Measurements from ENCODE around the gene ZBTB20.

The ZBTB20 gene

DNA sequence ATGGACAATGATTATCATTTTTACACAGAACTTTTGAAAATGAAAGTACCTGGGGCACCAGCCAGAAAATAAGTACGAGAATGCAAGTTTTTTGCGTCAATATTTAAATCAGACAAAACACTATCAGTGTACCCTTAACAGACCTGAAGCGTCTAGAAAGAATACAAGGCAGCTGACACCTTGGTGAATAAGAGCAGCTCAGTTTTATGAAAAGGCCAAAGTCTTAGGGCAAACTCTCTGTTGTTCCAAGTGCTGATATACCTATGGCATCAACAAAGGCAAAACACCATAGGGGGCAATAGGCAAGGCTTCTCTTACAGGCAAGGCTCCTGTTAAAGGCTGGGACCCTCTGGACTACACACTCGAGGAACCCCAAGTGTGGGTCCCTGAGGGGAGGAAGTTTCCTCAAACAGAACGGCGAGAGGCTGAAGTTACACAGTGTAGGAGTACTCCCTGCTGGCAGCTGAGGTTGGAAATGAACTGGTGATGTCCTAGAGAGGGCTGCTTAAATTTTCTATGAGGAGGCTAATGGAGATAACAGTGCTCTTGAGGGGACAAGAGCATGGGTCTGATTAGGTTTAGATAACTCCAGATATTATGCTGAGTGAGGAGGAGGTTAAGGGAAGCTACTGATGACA is 562.2 kb downstream of the ZBTB20 start:
- no peak for DNase-seq (ENCODE audit: low read depth in 2 of 2)

DNA sequence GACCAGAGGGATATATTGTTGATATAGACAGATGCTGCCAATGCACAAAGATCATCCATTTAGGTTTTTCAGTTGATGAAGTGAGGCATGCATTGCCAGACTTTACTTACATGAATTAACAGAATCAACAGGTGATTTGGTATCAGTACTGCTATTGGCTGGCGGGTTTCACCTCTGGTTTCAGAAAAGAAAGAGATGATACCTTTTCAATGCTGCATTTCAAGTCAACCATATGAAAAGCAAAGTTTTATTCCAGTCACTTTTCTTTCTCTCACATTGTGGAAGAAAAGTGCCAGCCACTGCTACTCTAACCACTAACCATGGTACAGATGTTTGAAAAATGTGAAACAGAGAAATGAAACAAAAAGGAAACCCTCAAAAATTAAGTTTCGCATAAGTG is 564.2 kb downstream of the ZBTB20 start:
- DNase-seq (ENCODE audit: low read depth in 2 of 2) = no peak

DNA sequence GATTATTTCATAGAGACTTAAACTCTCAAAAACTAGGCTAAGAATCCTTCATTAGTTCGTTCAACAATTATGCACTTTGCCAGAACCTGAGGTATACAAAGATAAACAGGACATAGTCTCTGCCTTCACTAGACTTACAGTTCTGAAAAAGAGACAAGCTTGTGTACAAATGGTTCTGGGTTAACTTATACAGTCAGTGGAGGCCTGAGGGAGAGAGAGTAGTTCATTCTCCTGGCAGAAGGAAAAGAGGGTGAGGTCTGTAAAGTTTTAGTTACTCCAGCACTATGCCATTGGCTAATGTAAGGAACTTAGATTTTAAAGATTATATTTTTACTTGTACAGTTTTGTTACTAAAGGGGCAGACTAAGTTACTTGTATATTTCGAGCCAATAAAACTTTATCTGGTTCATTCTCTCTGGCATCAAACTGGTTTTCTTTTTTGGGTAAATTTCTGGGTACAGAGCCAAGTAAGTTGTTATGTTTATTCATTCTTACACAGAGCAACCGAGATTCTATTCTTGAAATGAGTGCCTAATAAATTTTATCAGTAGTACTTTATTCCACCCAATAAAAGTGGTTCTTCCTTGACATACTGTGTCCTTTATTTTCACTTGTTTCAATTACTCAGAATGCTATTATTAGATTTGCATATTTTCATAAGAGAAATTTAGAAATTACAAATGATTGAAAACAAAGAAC is 574.6 kb downstream of the ZBTB20 start:
- no peak for DNase-seq (ENCODE audit: low read depth in 2 of 2)

DNA sequence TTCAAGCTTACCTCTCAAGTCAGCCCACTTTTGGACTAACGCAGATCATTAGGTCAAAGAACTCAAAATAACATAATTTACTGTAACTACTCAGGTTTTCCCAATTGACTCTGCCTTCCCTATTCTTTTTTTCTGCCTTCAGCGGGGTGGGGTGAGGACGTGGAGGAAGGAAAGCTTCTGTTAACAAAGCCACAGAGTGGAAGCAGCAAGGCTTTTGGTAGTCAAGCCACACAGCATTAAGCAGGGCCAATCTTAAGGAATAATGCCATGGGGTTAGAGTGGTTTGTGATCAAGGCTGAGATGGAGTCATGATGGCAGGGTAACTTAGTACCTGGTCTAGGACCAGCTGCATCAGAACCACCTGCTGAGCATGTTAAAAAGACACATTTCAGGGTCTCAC is 575.7 kb downstream of the ZBTB20 start:
- DNase-seq (ENCODE audit: low read depth in 2 of 2) = no peak

DNA sequence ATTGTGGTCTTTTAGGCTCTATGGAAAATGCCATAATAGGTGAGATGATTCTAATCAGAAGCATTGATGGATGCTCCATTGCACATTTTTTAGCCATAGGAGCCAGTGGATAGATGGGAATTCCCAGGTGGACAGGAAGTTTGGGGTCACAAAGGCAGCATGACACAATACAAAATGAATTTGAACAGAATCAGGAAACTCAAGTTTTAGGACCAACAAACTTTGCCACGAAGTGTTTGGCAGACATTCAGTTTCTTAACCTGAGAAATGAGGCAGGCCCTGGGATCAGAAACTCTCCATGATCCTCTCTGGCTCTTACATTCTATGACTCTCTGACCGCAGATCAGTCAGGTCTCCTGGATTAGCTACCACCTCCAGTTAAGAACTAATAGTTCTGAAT is 577.9 kb downstream of the ZBTB20 start:
- no peak for DNase-seq (ENCODE audit: low read depth in 2 of 2)

DNA sequence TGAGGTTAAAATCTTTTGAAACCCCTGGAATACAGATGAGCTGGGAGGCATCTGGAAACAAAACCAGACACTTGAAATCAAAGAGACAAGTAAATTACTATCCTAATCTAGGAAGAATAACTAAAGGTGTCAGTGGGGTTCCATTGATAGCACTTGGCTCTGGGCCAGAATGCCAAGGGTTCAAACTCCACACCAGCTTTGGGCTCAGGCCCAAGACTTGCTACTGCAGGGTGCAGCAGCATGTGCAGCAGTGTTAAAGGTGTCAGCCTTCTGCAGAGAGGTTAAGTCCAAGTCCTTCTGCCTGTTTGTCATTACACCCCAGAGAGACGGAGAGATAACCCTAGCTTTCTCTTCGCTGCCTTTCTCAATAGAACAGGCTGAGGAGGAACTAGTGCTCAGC is 579.3 kb downstream of the ZBTB20 start:
- no peak for DNase-seq (ENCODE audit: low read depth in 2 of 2)

DNA sequence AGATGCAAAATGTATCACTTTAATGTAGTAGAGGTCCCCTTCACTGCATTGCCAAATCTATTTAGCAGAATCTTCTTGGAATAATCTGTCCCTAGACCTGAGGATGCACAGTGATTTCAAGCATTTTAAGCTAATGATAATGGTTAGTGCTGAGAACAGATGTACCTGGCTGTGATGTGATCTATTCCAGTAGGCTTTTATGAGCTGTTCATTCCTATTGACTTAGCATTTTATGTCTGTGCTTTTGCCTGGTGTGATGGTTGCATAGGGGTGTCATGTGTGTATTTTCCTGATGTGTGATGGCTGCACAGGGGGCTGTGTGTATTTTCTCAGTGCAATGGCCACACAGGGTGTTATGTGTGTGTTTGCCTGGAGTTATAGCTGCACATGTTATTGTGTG is 580.3 kb downstream of the ZBTB20 start:
- DNase-seq (ENCODE audit: low read depth in 2 of 2) = no peak

DNA sequence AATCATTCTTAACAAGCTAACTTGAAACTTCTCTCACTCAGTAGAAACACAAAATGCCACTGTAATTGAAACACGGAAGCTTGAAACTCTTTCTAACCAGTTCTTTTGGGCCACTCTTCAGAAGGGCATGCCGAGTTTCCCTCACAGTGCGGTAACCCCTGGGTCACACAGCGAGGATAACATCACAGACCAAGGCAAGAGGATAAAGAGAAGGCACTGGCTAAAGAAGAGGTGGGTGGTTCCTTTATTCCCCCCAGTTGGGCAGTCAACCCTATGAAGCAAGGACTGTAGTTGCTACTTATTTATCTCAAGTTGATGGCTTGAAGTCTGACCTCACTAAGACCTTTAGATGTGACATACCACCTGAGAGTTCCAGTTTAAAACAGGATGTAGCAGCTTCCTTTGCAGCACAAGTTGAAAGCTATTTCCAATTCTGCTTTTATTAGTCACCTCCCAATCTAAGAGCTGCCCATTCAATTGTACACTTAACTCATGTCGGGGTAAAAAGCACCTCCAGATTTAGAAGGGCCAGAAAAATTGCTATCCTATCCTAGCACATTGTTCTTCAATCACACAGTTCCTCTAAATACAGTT is 580.8 kb downstream of the ZBTB20 start:
- DNase-seq (ENCODE audit: low read depth in 2 of 2) = no peak

DNA sequence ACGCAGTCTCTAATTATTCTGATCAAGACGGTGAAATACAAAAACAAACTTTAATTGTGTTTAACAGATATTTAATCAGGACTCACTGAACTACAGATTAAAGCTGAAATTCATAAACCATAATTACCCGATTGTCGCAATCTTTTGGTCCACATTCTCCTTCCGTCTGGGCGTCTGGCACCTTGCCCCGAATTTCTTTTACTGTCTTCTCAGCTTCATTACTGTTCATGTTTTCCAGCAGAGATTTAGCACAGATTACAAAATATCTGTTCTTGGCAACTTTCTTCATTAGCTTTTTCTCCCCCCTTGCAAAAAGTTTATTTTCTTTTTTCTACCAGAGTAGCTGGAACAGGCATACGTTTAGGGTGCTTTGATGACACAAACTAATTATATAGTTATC is 581.9 kb downstream of the ZBTB20 start:
- DNase-seq (ENCODE audit: low read depth in 2 of 2) = no peak

DNA sequence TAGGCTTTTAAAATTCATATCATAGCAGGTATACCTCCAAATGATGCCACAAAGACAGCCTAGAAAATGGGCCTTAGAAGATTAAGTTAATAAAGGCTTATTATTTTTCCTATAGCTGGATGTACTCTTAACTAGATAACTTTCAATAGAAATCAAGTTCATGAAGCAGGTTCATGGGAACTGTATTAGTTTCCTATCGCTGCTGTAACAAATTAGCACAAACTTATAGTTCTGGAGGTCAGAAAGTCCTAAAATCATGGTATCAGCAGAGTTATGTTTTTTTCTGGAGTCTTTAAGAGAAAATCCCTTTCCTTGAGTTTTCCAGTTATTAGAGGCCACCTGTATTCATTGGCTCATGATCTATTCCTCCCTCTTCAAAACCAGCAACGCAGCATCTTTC is 583.4 kb downstream of the ZBTB20 start:
- DNase-seq (ENCODE audit: low read depth in 2 of 2) = no peak

DNA sequence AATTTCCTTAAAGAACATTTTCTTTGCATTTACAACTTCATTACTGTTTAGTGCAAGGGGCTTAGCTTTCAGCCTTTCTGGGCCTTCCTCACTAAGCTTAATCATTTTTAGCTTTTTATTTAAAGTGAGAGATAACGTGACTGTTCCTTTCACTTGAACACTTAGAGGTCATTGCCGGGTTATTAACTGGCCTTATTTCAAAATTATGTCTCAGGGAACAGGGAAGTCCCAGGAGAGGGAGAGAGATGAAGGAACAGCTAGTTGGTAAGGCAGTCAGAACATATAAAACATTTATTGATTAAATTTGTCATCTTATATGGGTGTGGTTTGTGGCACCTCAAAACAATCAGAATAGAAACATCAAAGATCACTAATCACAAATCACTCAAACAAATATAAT is 584.5 kb downstream of the ZBTB20 start:
- no peak for DNase-seq (ENCODE audit: low read depth in 2 of 2)

DNA sequence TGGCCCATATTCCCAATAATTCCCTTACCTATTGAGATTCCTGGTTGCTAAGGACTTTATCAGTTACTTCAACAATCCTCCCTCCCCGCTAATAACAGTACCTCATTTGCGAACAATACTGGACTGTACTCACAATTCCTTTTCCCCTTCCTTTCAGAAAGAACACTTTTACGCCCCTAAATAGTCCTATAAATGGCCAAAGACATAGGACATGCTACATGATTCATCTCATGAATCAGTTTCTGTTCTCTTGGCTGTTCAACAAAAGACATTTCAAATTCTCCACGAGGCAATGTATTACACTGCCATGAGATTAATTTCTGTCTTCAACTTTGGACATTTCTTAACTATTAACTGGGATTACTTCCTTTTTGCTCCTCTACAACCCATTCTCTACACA is 588.8 kb downstream of the ZBTB20 start:
- DNase-seq (ENCODE audit: low read depth in 2 of 2) = no peak

DNA sequence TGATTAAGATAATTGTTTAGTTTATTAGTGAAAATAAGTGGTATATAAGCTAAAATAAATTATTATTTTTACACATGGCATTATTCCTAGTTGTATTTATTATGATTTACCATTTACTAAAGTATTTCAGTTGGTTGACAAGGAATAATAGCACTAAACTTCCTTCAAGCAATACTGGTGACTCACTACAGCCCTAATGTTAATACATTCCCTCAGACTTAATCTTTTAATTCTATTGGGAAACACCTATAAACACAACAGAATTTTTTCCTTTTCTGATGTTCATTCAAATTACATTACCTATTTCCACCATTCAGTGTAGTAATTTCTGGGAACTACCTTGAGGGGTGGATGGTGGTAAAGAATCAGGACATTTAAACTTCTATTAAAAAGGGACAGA is 589.3 kb downstream of the ZBTB20 start:
- no peak for DNase-seq (ENCODE audit: low read depth in 2 of 2)

DNA sequence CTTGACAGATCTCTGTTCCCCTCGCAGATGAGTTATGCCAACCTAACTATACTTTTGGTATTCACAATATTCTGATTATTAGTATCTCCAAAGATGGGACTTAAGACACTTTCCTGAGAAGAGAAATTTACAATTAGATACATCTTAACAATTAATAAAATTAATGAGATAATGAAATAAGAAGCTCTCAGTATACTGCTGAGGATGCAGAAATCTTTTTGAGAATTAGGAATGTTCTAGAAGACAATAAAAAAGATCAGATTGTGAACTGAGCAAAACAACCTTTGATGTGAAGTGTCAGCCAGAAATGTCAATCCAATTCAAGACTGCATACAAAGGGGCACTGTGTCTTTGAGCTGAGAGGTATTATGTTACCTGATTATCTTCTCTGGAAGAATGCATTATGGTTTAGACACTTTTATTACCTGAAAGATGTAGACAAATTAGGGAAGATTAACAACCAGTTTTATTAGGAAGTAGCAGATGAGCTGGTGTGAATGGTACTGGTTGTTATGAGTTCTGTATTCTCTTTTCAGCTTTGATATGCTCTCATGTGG is 590.4 kb downstream of the ZBTB20 start:
- no peak for DNase-seq (ENCODE audit: low read depth in 2 of 2)

DNA sequence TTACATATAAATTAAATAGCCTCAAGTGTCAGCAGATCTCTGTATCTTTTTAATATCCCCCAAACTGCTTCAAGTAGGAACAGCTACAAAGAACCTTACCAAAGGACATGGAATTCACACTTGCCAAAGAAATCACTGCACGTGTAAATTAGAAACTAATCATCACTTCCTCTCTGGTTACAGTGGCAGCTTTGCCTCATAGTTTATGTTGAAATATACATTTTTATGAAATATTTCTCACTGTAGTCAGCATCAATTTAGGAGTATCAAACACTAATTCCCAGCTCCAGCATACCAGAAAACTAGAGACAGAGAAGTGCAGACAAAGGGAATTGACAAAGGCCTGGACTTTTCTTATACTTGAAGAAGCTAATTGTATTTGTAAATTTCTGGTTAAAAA is 592.4 kb downstream of the ZBTB20 start:
- peak; percentile 39 to 51 for DNase-seq (ENCODE audit: low read depth in 2 of 2)

DNA sequence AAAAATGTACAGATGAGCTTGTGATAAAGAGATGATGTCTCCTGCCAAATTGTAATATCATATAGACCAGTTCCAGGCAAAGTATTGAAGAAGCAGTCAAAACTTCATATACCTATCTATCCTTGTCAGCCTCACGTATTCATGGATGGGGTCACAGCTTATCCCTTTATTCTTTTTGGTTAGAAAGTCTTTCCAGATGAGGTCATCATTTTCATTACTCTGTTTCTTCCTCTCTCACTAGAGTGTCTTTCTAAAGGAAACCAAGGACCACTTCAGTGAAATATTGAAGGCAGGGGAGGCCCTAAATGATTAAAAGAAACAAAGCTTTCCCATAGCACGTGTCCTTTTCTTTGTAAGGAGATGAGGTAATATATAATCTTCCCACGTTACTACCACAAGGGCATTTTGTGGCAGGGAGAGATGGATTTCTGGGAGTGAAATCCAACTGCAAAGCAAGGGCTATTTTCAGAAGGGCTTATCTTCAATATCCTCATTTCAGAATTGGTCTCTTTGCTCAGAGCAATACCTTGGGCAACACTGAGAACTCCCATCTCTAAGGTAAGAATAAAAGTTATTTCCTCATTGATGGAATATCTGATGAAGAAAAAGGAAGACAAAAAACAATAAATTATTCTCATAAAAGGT is 593.0 kb downstream of the ZBTB20 start:
- DNase-seq (ENCODE audit: low read depth in 2 of 2) = no peak

DNA sequence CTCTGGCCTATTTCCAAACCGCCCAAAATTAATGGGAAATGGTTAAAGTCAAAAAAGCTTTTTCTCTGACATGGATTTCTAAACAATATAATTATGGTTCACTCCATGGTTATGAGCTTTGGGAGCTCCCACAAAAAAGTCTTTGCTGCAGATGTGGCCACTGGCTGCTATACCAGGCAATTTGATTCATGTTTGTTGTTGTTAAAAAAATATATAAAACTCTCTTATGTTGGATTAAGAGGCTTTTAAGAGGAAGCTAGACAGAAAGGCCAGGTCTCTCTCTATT is 594.6 kb downstream of the ZBTB20 start:
- DNase-seq (ENCODE audit: low read depth in 2 of 2) = no peak

DNA sequence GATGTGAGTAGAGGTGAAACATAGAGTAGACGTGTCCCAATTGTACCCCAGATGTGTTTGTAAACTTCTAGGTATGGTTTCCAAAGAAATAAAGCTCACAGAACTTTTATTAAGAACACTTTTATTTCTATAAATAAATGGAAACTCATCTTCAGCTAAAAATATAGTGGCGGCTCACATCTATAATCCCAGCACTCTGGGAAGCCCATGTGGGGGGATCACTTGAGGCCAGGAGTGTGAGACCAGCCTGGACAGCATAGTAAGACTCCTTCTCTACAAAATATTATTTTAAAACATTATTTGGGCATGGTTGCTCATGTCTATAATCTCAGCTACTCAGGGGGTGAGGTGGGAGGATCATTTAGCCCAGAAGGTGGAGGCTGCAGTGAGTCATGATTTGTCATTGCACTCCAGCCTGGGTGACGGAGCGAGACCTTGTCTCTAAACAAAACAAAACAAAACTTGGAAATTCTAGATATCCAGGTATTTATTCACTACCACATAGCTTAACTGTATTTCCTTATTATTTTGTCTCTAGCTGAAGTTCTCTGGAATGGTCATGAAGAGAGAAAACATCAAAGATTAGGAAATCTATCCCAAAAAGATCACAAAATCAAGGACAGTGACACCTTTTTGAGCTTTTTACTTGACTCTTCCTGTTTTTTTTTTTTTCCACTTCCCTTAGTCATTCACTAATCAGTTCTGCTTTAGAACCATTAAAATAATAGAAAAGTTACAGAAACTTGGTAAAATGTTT is 595.1 kb downstream of the ZBTB20 start:
- DNase-seq (ENCODE audit: low read depth in 2 of 2) = no peak

DNA sequence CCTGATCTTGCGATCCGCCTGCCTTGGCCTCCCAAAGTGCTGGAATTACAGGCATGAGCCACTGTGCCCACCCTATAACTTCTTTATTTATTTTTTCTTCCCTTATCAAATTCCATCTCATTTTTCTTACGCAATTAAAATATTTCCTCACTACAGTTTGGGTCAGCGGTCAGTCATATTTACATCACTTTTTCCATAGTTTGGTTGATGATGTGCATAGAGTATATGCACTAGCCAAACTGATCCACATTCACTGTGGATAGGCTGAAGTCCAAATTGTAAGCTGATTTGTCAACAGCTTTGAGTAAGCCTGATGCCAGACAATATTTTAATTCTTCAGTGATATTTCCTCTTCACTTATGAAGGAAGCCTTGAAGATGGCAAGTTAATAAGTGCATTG is 596.9 kb downstream of the ZBTB20 start:
- no peak for DNase-seq (ENCODE audit: low read depth in 2 of 2)

DNA sequence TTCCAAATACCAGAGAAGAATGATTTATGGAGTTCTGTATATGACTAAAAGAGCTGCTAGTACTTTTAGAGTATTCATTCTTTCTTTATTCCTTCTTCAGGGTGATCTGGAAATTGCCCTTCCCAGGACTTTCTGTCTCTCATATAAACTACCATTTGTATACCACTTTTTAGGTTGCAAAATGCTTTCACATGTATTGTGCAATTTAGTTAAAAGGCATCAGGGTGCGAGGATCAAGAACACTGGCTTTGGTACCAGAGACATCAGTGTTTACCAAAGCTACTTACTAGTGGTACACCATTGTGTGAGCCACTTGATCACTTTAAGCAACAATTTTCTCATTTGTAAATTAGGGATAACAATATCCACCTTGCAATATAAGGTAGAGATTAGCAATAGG is 601.9 kb downstream of the ZBTB20 start:
- DNase-seq (ENCODE audit: low read depth in 2 of 2) = no peak

DNA sequence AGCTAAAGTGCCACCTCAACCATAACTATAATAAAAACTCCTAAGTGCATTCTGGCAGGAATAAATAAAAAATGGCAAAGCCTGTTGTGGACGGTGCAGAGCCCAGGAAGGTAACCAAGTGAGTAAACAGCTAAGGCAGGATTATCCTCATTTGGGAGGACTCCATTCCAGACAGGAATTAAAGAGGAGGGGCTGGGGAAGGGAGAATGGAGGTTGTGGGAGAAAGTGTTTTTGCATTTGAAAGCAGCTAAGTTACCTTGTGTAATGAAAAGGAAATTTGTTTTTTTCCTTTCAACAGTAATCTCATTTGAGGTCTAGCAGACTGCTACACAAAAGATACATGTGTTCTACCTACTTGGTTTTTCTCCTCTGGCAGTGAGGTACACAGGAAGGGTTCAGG is 604.7 kb downstream of the ZBTB20 start:
- no peak for DNase-seq (ENCODE audit: low read depth in 2 of 2)

DNA sequence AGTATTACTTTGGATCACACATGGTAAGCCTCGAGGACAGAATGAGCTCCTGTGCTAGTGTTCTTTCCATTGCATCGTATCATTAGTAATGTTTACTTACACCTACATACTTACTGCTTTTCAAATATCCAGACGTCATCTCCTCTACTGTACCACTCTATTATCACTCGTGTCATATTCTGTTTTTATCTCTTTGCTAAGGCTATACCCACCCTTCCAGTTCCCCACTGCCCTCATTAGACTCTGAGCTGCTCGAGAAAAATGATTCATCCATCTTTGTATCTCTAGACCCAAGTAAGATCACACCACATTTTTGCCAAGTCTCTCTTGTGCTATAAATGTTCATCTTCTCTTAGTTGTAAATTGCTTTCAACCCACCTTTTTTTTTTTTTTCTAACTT is 607.6 kb downstream of the ZBTB20 start:
- DNase-seq (ENCODE audit: low read depth in 2 of 2) = no peak

Measured in fibroblast of skin of left biceps (primary cell).